Loucy (cell line): ENCODE data around the gene GTF2F2.
A peak's percentile ranks its signal among the peaks of the same experiment; 100 is the strongest.

Experiments used
- H2AFZ ChIP-seq: fragments of 200-600 bp; sonication (generic); 2 replicates; pipeline ENCODE4 v1.6.0; 2016; ENCODE audit warnings: antibody characterized with exemption, mild to moderate bottlenecking, low read length, moderate library complexity
- H3F3A ChIP-seq: fragments of 200-600 bp; 2 replicates; pipeline ENCODE4 v1.6.0; 2016; ENCODE audit warnings: antibody characterized with exemption, low read depth, mild to moderate bottlenecking
- H3K27me3 ChIP-seq: fragments of 200-600 bp; sonication (generic); 2 replicates; pipeline ENCODE4 v1.6.1; 2014; ENCODE audit warnings: low read length, mild to moderate bottlenecking; ENCODE audit not compliant: insufficient read depth, poor library complexity, severe bottlenecking
- H3K36me3 ChIP-seq: fragments of 200-600 bp; sonication (generic); 2 replicates; pipeline ENCODE4 v1.6.1; 2016; ENCODE audit warnings: low read length; ENCODE audit not compliant: insufficient read depth
- H3K4me1 ChIP-seq: fragments of 200-600 bp; sonication (generic); 2 replicates; pipeline ENCODE4 v1.5.1; 2014; ENCODE audit warnings: low read length, mild to moderate bottlenecking; ENCODE audit not compliant: insufficient read depth, poor library complexity, severe bottlenecking
- H3K4me2 ChIP-seq: fragments of 200-600 bp; sonication (generic); 2 replicates; pipeline ENCODE4 v1.6.0; 2014; ENCODE audit warnings: antibody characterized with exemption, low read length, low read depth, mild to moderate bottlenecking; ENCODE audit not compliant: poor library complexity, severe bottlenecking
- H3K4me3 ChIP-seq: fragments of 200-600 bp; sonication (generic); 2 replicates; pipeline ENCODE4 v1.5.1; 2014; ENCODE audit warnings: low read length, mild to moderate bottlenecking, mixed read lengths; ENCODE audit not compliant: poor library complexity, severe bottlenecking
- H3K79me2 ChIP-seq: fragments of 200-600 bp; sonication (generic); 2 replicates; pipeline ENCODE4 v1.6.1; 2014; ENCODE audit warnings: low read length; ENCODE audit not compliant: insufficient read depth
- H3K9ac ChIP-seq: fragments of 200-600 bp; sonication (generic); 2 replicates; pipeline ENCODE4 v1.6.0; 2014; ENCODE audit warnings: mild to moderate bottlenecking, low read depth, low read length, moderate library complexity; ENCODE audit not compliant: poor library complexity, severe bottlenecking
- H3K9me2 ChIP-seq: fragments of 200-600 bp; sonication (generic); replicated peaks from 2 replicates; pipeline ENCODE4 v1.6.1; 2016; ENCODE audit warnings: low read depth, low read length, mixed read lengths
- H3K9me3 ChIP-seq: fragments of 200-600 bp; sonication (generic); 2 replicates; pipeline ENCODE4 v1.6.1; 2014; ENCODE audit warnings: mild to moderate bottlenecking, antibody characterized with exemption, low read length, low read depth; ENCODE audit not compliant: insufficient read depth
- H4K20me1 ChIP-seq: fragments of 200-600 bp; sonication (generic); 2 replicates; pipeline ENCODE4 v1.6.0; 2014; ENCODE audit warnings: antibody characterized with exemption, low read length, mild to moderate bottlenecking; ENCODE audit not compliant: insufficient read depth, poor library complexity, severe bottlenecking
- EZH2phosphoT487 ChIP-seq: fragments of 200-600 bp; IDR thresholded peaks from 2 replicates; pipeline ENCODE4 v1.6.1; 2018; ENCODE audit warnings: antibody characterized with exemption, mild to moderate bottlenecking, moderate library complexity, borderline replicate concordance
- TF ChIP-seq, protein P1 (sequence below): fragments of 200-600 bp; sonication (generic); conservative IDR thresholded peaks from 2 replicates; pipeline ENCODE4 v1.5.1; 2014; ENCODE audit warnings: mild to moderate bottlenecking, antibody characterized with exemption, low read length

Gene GTF2F2

DNA sequence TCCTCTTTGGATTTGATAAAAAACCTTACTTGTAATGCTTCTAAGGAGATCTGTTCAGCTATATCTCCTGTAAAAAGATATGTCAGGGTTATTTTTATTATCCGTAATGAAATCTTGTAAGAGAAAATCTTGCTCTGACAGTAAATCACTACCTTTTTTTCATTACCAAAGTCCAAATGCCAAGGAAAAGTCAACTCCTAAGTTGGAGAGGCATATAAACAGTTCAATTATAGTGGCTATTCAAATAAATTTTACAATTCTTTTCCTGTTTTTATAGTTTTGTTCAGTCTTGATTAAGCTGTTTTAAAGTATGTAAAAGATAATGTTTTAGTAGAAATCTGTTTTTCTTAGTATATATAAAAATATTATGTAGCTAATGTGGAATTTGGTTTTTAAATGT lies 71.6 kb downstream of the GTF2F2 start:
- Histone ChIP-seq H3F3A (no peaks in the 10 kb centered on the region), H4K20me1 (peaks cover 2% of the 10 kb centered on the region), H3K36me3 (peaks cover 8% of the 10 kb centered on the region; the same call in 1 of the 2 replicates), H2AFZ (no peak overlapping the region), H3K9ac (no peak overlapping the region), H3K4me2 (no peak overlapping the region), H3K4me3 (no peak overlapping the region), H3K27me3 (no peaks in the 10 kb centered on the region), H3K9me2 (no peaks in the 10 kb centered on the region), H3K4me1 (peaks cover 4% of the 10 kb centered on the region), H3K79me2 (no peaks in the 10 kb centered on the region; the same call in 1 of the 2 replicates), H3K9me3 (no peaks in the 10 kb centered on the region)
- TF ChIP-seq EZH2phosphoT487 = no peak
- TF ChIP-seq, protein P1, sequence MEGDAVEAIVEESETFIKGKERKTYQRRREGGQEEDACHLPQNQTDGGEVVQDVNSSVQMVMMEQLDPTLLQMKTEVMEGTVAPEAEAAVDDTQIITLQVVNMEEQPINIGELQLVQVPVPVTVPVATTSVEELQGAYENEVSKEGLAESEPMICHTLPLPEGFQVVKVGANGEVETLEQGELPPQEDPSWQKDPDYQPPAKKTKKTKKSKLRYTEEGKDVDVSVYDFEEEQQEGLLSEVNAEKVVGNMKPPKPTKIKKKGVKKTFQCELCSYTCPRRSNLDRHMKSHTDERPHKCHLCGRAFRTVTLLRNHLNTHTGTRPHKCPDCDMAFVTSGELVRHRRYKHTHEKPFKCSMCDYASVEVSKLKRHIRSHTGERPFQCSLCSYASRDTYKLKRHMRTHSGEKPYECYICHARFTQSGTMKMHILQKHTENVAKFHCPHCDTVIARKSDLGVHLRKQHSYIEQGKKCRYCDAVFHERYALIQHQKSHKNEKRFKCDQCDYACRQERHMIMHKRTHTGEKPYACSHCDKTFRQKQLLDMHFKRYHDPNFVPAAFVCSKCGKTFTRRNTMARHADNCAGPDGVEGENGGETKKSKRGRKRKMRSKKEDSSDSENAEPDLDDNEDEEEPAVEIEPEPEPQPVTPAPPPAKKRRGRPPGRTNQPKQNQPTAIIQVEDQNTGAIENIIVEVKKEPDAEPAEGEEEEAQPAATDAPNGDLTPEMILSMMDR = no peak

DNA sequence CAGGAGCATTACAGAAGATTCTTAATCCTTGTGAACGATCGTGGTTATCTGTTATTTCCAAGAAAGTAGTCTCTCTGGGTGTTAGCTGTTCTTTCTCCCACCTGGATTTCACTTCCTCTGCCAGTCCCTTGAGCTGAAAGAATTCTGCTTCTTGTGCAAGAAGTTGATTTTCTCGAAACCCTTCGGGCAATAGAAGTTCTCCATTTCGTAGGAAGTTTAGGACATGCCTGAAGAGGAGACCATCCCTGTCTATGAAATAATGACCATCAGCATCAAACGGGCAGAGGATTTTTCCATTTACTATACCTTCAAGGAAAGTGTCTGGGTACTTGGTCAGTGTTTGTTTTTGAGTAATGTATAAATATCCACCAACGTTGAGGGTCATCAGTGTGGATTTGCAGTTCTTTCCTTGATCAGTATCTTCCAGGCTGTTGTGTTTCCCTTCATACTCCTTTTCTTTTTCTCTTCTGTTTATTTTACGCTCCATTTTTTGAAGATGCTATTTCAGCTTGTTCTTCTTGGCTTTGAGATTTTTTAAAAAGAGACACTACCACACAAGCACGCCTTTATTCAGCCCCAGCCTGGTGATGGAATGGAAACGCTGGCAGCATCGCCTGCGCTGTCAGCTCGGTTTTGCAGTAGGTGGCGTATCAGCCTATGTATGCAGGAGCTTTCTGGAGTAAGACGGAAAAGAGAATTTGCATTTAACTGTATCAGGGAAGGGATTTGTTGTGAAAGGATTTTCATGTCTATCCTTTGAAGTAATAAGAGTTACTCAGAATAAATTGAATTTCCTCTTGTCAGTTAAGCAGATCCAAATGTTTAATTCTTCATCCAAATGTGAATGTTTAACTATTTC lies 74.0 kb downstream of the GTF2F2 start:
- Histone ChIP-seq H3K4me3 (no peak overlapping the region), H3K36me3 (peaks cover 8% of the 10 kb centered on the region; the same call in 1 of the 2 replicates), H3K79me2 (no peaks in the 10 kb centered on the region; the same call in 1 of the 2 replicates), H3K9me2 (no peaks in the 10 kb centered on the region), H3F3A (no peaks in the 10 kb centered on the region), H3K9me3 (no peaks in the 10 kb centered on the region), H4K20me1 (peaks cover 2% of the 10 kb centered on the region), H3K4me1 (peaks cover 6% of the 10 kb centered on the region), H3K9ac (no peak overlapping the region), H3K4me2 (no peak overlapping the region), H3K27me3 (no peaks in the 10 kb centered on the region), H2AFZ (no peak overlapping the region)
- TF ChIP-seq, protein P1 = peak; percentile 16; the same call in 1 of the 2 replicates
- TF ChIP-seq EZH2phosphoT487 = no peak

DNA sequence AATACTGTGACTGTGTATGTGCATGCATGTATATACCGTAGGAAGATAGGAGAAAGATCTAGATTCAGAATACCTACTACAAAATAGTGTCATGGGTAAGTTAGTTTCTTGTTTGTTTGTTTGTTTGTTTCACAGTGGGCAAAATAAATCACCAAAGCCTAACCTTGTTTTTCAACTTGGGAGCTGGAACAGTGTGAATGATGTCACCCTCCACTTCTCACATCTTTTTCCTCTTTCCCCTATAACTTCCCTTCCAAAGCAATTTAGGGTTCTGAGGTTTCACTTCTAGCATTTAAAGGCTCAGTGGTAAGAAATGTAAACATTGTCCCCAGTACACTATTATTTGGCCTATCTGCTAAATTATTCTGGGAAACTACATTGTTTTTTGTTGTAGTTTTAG lies 75.1 kb downstream of the GTF2F2 start:
- 0 out of 2 replicates have a peak, but pooled peaks cover 3% of the 10 kb centered on the region for H3K36me3 ChIP-seq
- TF ChIP-seq, protein P1 = no peak
- no peak for TF ChIP-seq EZH2phosphoT487
- no peak overlapping the region for H3K4me2 ChIP-seq
- H2AFZ ChIP-seq = no peak overlapping the region
- H3K4me1 ChIP-seq = peaks cover 13% of the 10 kb centered on the region
- no peak overlapping the region for H3K4me3 ChIP-seq
- no peaks in the 10 kb centered on the region; the same call in 1 of the 2 replicates for H3K79me2 ChIP-seq
- no peaks in the 10 kb centered on the region for H3K27me3 ChIP-seq
- peaks cover 2% of the 10 kb centered on the region for H4K20me1 ChIP-seq
- no peaks in the 10 kb centered on the region for H3F3A ChIP-seq
- H3K9ac ChIP-seq = no peak overlapping the region
- no peaks in the 10 kb centered on the region for H3K9me3 ChIP-seq
- H3K9me2 ChIP-seq = no peaks in the 10 kb centered on the region
